HG03095 (cell line): ENCODE data around the gene F8.
A peak's percentile ranks its signal among the peaks of the same experiment; 100 is the strongest.
"Not testable (repeated sequence)": the region's sequence is repeated elsewhere in the genome, so short reads cannot be mapped to it uniquely, and the experiment has no call there.

Source experiments
- ATAC-seq: cut with Tn5 transposase; IDR thresholded peaks from one replicate; pipeline ENCODE4 v1.9.1; 2021; ENCODE audit warnings: moderate library complexity; ENCODE audit not compliant: unreplicated experiment

Gene F8

DNA sequence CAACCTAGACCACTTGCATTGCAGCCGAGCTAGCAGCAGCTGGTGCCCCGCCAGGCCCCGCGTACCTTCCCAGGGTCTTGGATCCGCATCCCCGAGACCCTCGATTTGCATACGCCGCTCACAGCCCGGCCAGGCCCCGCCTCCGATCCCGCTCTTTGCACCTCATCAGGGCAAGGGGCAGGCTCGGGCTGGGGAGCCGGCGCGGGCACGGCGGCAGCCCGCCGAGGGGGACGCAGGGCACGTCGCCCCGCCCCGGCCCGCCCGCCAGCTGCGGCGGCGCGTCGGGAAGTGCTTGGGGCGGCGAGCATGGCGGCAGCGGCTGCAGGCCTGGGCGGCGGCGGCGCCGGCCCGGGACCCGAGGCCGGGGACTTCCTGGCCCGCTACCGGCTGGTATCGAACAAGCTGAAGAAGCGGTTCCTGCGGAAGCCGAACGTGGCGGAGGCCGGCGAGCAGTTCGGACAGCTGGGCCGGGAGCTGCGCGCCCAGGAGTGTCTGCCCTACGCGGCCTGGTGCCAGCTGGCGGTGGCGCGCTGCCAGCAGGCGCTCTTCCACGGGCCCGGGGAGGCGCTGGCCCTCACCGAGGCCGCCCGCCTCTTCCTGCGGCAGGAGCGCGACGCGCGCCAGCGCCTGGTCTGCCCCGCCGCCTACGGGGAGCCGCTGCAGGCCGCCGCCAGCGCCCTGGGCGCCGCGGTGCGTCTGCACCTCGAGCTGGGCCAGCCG lies 136.3 kb downstream of the F8 start, which contains the start of gene F8A1:
F8A1 (plus strand) TSS at position 287 of the 720 bp plus-strand sequence; CDS start at position 307, 20 bp downstream.
- peak; percentile 55 for ATAC-seq

DNA sequence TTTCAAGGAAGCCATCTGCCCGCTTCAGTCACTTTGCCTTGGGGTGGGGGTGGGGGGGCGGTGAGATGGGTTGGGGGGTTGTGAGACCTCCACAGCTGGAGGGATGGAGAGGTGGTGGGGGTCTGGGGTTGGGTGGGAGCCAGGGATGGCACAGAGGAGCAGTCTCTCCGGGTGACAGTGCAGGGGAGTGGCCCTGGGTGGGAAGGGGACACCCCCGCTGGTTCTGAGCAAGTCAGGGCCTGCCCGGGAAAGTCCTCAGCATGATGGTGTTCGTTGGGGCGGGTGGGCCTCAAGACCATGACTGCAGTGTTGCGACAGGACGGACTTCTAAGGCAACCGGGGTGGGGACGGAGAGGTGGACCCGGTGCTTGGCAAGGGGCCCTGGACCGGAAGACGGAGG lies 137.0 kb downstream of the F8 start:
- ATAC-seq: not testable (repeated sequence)

GRCh38 chrX:154885057-154885456 lies 137.5 kb downstream of the F8 start:
- not testable (repeated sequence) for ATAC-seq

DNA sequence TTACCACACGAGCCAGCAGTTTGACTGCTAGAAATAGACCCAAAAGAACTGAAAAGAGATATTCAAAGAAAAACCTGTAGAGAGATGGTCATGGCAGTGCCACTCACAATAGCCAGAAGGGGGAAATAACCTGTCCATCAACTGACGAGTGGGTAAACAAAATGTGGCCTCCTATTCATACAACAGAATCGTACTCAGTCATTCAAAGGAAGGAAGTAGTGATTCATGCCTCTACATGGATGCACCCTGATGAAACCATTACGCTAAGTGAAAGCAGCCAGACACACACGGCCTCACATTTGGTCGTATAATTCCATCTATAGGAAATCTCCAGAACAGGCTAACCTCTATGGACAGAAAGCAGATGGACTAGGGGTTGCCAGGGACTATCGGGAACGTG lies 138.5 kb downstream of the F8 start:
- ATAC-seq: not testable (repeated sequence)

DNA sequence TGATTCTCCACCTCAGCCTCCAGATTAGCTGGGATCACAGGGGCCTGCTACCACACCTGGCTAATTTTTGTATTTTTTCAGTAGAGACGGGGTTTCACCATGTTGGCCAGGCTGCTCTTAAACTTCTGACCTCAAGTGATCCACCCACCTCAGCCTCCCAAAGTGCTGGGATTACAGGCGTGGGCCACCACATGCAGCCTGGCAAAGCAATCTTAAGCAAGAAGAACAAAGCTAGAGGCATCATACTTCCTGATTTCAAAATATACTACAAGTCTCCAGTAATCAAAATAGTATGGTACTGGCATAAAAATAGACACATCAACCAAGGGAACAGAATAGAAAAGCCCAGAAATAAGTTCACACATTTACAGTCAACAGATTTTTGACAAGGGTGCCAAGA lies 149.2 kb downstream of the F8 start:
- ATAC-seq: no peak

GRCh38 chrX:154868522-154868921 lies 154.0 kb downstream of the F8 start:
- ATAC-seq: not testable (repeated sequence)

- no peak for ATAC-seq
These were observed 167.3 kb downstream of the F8 start for GRCh38 chrX:154855256-154855655.

DNA sequence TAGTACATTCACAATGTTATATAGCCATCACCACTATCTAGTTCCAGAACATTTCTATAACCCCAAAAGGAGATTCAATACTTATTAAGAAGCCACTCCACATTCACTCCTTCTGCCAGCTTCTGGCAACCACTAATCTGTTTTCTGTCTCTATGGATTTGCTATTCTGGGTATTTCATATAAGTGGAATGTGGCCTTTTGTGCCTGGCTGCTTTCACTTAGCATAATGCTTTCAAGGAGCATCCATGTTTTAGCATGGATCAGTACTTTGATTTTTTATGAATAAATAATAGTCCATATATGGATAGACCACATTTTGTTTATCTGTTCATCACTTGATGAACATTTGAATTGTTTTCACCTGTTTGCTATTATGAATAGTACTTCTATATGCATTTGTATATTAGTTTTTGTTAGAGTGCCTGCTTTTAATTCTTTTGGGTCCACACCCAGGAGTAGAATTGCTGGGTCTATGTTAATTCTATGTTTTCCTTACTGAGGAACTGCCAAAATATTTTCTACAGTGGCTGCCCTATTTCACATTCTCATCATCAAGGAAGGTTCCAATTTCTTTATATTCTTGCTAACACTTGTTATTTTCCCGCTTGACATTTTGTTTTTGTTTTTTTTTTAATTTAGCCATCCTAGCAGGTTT lies 171.4 kb downstream of the F8 start:
- no peak for ATAC-seq

DNA sequence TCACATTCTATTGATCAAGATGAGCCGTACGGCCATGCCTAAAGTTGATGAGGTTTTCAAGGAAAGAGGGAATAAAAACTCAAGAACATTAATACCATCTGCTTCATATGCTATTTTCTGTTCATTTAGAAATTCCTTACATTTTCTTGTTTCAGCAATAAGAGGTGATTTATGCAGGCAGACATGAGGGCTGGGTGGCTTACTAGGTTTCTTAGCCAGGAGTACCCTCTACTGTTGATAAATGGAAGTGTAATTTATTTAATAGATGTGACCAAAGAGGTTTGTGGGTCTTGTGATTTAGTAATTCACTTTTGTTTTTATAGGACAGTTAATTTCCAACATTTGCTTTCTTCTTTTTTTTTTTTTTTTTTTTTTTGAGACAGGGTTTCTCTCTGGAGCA lies 181.7 kb downstream of the F8 start:
- ATAC-seq: no peak

- ATAC-seq: no peak
These were observed 186.4 kb downstream of the F8 start for GRCh38 chrX:154836163-154836562.

DNA sequence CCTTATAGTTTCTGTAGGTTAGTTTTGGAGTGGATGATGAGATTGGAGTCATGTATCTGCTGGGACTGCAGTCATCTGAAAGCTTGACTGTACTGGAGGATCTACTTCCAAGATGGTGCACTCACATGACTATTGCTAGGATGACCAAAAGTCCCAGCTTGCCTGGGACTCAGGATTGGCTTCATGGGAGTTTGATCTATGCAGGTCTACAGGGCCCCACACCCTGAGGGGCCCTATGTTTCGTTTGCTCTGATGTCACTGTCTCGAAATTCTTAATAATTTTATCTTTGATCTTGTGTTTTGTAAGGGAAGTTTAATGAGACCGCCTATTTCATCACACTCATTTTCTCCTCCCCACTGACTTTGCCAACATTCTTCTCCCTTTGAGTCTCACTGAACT lies 188.0 kb downstream of the F8 start, which contains the start of gene SMIM9:
SMIM9 (minus strand) TSS at position 101 of the 400 bp plus-strand sequence. CDS start 3,806 bp downstream, outside the sequence.
- ATAC-seq: no peak

DNA sequence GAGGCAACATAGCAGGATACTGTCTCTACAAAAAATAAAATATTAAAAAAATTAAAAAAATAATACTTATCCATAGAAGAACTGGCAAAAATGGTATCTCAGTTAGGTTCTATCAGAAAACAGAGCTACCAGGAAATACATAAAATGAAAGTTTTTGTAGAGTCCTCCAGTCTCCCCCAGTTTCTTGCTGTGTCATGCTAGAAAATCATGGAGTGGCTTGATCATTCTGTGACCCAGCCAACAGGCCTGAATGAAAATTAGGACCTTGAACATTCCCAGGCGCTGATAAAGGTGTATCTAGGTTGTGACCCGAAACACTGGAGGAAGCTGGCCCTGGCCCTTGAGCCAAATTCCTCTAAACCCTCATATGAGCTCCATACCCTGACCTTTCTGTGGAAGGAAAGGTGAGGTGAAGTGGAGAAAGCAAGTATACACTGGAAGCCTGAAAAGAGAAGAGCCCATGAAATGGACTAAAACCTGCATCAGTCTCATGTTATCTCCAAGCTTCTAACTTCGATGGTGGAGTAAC lies 188.7 kb downstream of the F8 start:
- ATAC-seq: no peak

GRCh38 chrX:154829926-154830442 lies 192.5 kb downstream of the F8 start:
- ATAC-seq: no peak

GRCh38 chrX:154829134-154829533 lies 193.4 kb downstream of the F8 start:
- ATAC-seq: no peak

DNA sequence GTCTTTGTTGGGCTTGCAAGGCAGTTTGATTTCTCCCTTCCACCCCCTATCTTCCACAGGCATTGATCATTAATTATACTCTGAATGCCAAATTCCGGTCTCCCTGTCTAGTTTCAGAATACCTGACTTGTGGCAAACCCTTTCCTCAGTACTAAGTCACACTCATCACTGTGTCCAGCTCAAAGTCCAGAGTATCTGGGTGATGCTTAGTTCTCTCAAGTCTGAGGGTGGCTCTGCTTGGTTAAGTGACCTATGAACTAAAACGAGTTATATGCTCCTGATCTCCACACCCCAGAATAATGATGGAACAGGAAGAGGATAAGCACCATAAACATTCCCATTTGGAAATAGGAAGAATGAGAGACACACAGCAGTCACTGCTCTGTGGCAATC lies 194.5 kb downstream of the F8 start:
- ATAC-seq: no peak

- ATAC-seq: peak; percentile 96
These were observed 195.1 kb downstream of the F8 start for GRCh38 chrX:154827194-154828015.

- not testable (repeated sequence) for ATAC-seq
These were observed 196.9 kb downstream of the F8 start for GRCh38 chrX:154825586-154825985.

DNA sequence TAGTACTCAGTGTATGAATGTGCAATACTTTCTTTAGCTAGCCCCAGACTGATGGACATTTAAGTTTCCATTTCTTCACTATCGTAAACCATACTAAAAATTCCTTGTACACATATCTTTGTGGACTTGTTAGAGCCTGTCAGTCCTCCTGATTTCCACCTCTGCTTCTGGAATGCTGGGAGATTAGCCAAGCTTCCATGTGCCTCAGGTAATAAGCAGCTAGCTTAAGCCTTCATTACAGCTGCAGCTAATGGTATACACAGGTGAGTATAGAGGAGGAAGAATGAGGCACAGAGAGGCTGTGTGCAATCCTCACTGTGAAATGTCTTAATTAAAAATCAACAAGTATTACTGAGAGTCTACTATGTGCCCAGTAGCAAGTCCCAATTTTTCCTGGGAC lies 197.9 kb downstream of the F8 start:
- ATAC-seq: no peak

DNA sequence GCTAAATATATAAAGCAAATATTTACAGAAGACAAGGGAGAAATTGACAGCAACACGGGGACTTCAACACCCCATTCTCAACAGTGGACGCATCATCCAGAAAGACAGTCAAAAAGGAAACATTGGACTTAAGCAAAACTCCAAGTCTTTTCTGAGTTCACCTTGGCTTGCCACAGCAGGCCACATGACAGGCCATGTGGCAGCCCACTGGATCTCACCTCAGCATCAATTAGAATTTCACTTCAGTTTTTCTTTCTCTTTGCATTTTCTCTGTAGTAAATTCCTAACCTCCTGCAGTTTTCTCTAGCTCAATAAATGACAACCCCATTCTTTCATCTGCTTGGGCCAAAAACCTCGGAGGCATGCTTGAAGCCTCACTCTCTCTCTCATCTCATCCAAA lies 200.5 kb downstream of the F8 start:
- ATAC-seq: no peak

DNA sequence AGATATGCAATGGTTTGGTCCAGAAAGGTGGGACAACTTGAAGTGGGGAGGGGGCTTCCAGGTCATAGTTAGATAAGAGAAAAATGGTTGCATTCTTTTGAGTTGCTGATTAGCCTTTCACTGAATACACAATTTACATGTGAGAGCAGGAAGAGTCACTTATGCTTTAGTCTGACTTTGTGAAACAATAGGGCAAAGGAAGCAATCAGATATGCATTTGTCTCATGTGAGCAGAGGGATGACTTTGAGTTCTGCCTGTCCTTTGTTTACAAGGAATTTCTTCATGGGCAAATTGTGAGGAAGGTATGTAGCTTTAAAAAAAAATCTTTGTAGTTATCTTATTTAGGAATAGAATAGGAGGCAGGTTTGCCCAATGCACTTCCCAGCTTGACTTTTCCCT lies 201.0 kb downstream of the F8 start:
- ATAC-seq: no peak

DNA sequence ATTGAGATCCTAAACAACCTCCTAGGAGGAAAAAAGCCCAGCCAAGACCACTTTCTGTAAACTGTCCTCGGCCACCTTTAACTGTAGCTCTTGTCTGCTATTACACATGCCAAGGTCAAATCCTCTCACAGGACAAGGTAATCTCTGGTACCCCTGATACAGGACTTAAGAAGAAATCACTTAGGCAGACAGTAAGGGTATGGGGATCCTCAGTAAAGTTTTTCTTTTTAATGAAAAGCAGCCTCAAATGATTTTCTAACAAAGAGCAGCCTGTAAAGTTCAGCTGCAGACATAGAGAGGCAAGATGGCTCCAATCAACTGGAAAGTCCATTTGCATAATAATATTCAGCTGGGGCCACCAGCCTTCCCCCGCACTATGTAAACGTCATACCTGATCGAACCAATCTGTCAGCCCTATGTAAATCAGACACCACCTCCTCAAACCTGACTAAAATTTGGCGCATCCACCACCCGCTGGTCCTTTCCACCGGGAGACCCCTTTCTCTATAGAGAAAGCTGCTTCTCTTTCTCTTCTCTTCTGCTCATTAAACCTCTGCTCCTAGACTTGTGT lies 202.7 kb downstream of the F8 start:
- ATAC-seq: no peak
